Peyer's patch (tissue), 4 donors: Measurements from ENCODE around the gene KPNA6.

Source experiments
- CTCF ChIP-seq, 6 experiments: fragments of 450-650 bp in 4 of 6; fragments of 200-600 bp in 2 of 6; sonication (generic) in 1 of 6; IDR thresholded peaks; one replicate each; pipeline ENCODE4 v1.5.1; 2017 to 2019; ENCODE audit warnings: antibody characterized with exemption in 6 of 6, mild to moderate bottlenecking in 3 of 6, moderate library complexity in 1 of 6
- POLR2A ChIP-seq, 2 donors: fragments of 450-650 bp; IDR thresholded peaks; one replicate each; pipeline ENCODE4 v1.5.1; 2017; ENCODE audit warnings: antibody characterized with exemption in 2 of 2, mild to moderate bottlenecking in 2 of 2, moderate library complexity in 2 of 2

- no peak for TF ChIP-seq POLR2A (IDR thresholded peaks at IDR 0.05)
- no peak for TF ChIP-seq CTCF (IDR thresholded peaks at IDR 0.05)
Measured at GRCh38 chr1:32138965-32139364, 31.1 kb downstream of the KPNA6 start.
